Left lung (tissue), 14 donors: Measurements from ENCODE around the gene EEA1. TPM values are rescaled to one million over a fixed set of nuclear protein-coding genes. Genes with fewer than 3 reads are reported as not detected.
A peak's percentile ranks its signal among the peaks of the same experiment; 100 is the strongest.

ENCODE experiments used
- ATAC-seq: fragments of 200-7000 bp; cut with Tn5 transposase; one replicate; pipeline ENCODE4 v1.9.1; 2020; ENCODE audit warnings: moderate library complexity
- DNase-seq, 4 donors: peaks; one replicate each; pipeline ENCODE4 v3.0.0-alpha.2; 2013 to 2020
- H3K27ac ChIP-seq, 2 donors: fragments of 200-600 bp; sonication (generic) in 1 of 2; one replicate each; pipeline versions ENCODE4 v1.5.0 to v1.8.0; 2020 to 2021
- H3K27me3 ChIP-seq, 2 donors: fragments of 200-600 bp; sonication (generic) in 1 of 2; one replicate each; pipeline versions ENCODE4 v1.5.0 to v1.8.0; 2020 to 2021
- H3K36me3 ChIP-seq, 2 donors: fragments of 200-600 bp; sonication (generic) in 1 of 2; one replicate each; pipeline versions ENCODE4 v1.5.0 to v1.8.0; 2020 to 2021
- H3K4me1 ChIP-seq, 2 donors: fragments of 200-600 bp; one replicate each; pipeline ENCODE4 v1.8.0; 2021
- H3K4me3 ChIP-seq, 2 donors: fragments of 200-600 bp; sonication (generic) in 1 of 2; one replicate each; pipeline versions ENCODE4 v1.5.0 to v1.8.0; 2020 to 2021; ENCODE audit warnings: mild to moderate bottlenecking in 1 of 2
- H3K9me3 ChIP-seq, 2 donors: fragments of 200-600 bp; sonication (generic) in 1 of 2; one replicate each; pipeline versions ENCODE4 v1.5.0 to v1.8.0; 2020 to 2021
- CTCF ChIP-seq, 2 donors: fragments of 200-600 bp; sonication (generic) in 1 of 2; IDR thresholded peaks; one replicate each; pipeline versions ENCODE4 v1.5.0 to v1.8.0; 2021; ENCODE audit warnings: antibody characterized with exemption in 2 of 2
- intact Hi-C, 2 donors: fragments of 100-400 bp; cut with DNase I; formaldehyde crosslinking; loops; one replicate each; pipeline versions ENCODE4 v1.11.2 to v1.14.2; 2022
- long read RNA-seq, 12 donors: library from polyadenylated mRNA in 2 of 12; unstranded in 2 of 12; transcript quantifications; one replicate each; pipeline ENCODE4 v2.0.0 and lab custom pipeline, GENCODE V29; 2019 to 2026
- polyA plus RNA-seq, 6 donors: library from polyadenylated mRNA; unstranded; fragments of 120-200 nt; gene quantifications; one replicate each; pipeline ENCODE4 v1.2.1, GENCODE V29; 2013; ENCODE audit not compliant: insufficient read length in 6 of 6
- total RNA-seq, 2 donors: library from RNA; stranded (reverse); fragmentation: NEBNext Ultra II Directional; extraction: Animal tissue kit (Norgen Biotek cat#: 25700); gene quantifications; one replicate each; pipeline ENCODE4 v1.2.1, GENCODE V29; 2021
- donor health status: DM: no; HTN: yes; CAD: no.
- donor health status: DM: no; HTN: no; CAD: no.

The EEA1 gene
- total RNA-seq (10 to 100 TPM; 32.2 to 34.6 TPM), polyA plus RNA-seq (10 to 100 TPM; 15.8 to 21.9 (median 18.8) TPM)
- long read RNA-seq, donor 1, result 0 reads
- long read RNA-seq, donor 2, result 0 reads
- long read RNA-seq, donor 3, result 0 reads
- long read RNA-seq, donor 4, partial matches to known transcripts, result 22 of 24 reads
- long read RNA-seq, donor 4, other reads (novel, unspliced or antisense), result 2 of 24 reads
- long read RNA-seq, donor 5, result 0 reads
- long read RNA-seq, donor 6, result 0 reads
- long read RNA-seq, donor 7, result 0 reads
- long read RNA-seq, donor 8, result 0 reads
- long read RNA-seq, donor 9, result 0 reads
- long read RNA-seq, donor 10, partial matches to known transcripts, result 14 of 14 reads
- long read RNA-seq, donor 10, other reads (novel, unspliced or antisense), result 0 of 14 reads
- long read RNA-seq, donor 11, partial matches to known transcripts, result 7 of 7 reads
- long read RNA-seq, donor 11, other reads (novel, unspliced or antisense), result 0 of 7 reads
- long read RNA-seq, donor 12, result 0 reads

- no peaks in the 10 kb centered on the region for H3K36me3 ChIP-seq
- peaks cover 0 to 38% of the 10 kb centered on the region in 2 donors for H3K4me1 ChIP-seq
- H3K27ac ChIP-seq, result peak within 1 kb of the TSS; percentile 98 to 99
- intact Hi-C loops, result no loop called here
- peak within 1 kb of the TSS; percentile 66 to 70 for H3K4me3 ChIP-seq
- peak; percentile 8 to 40 for TF ChIP-seq CTCF (IDR thresholded peaks at IDR 0.05)
- DNase-seq (peak; percentile 96 to 99 (median 99)), ATAC-seq (peak; percentile 95)
- H3K9me3 ChIP-seq, result no peaks in the 10 kb centered on the region
- no peaks in the 10 kb centered on the region for H3K27me3 ChIP-seq
These were observed at the start of gene EEA1 for GRCh38 chr12:92928962-92929915. TSS of gene EEA1 (minus strand) at chr12:92929295. CDS start at chr12:92929066, 229 bp downstream.

GRCh38 chr12:92978607-92979006 is 49.5 kb upstream of the EEA1 start:
- H3K36me3 ChIP-seq, result no peaks in the 10 kb centered on the region
- peaks cover 0 to 7% of the 10 kb centered on the region in 2 donors for H3K4me1 ChIP-seq
- H3K9me3 ChIP-seq, result peaks cover 0 to 25% of the 10 kb centered on the region in 2 donors
- H3K27me3 ChIP-seq, result no peaks in the 10 kb centered on the region
- no peak overlapping the region for H3K27ac ChIP-seq
- intact Hi-C loops, result no loop called here
- no peak for TF ChIP-seq CTCF (IDR thresholded peaks at IDR 0.05)
- ATAC-seq, result no peak
- no peak for DNase-seq
- no peak overlapping the region for H3K4me3 ChIP-seq

- ATAC-seq (no peak), DNase-seq (no peak)
- no peaks in the 10 kb centered on the region for H3K27me3 ChIP-seq
- H3K4me1 ChIP-seq, result peaks cover 0 to 19% of the 10 kb centered on the region in 2 donors
- no peak overlapping the region for H3K27ac ChIP-seq
- H3K36me3 ChIP-seq, result no peaks in the 10 kb centered on the region
- no peak for TF ChIP-seq CTCF (IDR thresholded peaks at IDR 0.05)
- intact Hi-C loops, result no loop called here
- H3K4me3 ChIP-seq, result no peak overlapping the region
- peaks cover 0 to 25% of the 10 kb centered on the region in 2 donors for H3K9me3 ChIP-seq
These were observed 48.2 kb upstream of the EEA1 start for GRCh38 chr12:92977326-92977725.

GRCh38 chr12:92974759-92975158 is 45.7 kb upstream of the EEA1 start:
- no peak for TF ChIP-seq CTCF (IDR thresholded peaks at IDR 0.05)
- H3K4me1 ChIP-seq, result peaks cover 0 to 38% of the 10 kb centered on the region in 2 donors
- no peak for DNase-seq
- ATAC-seq, result no peak
- no peak overlapping the region for H3K4me3 ChIP-seq
- H3K27me3 ChIP-seq, result no peaks in the 10 kb centered on the region
- intact Hi-C loops, result no loop called here
- no peak overlapping the region for H3K27ac ChIP-seq
- H3K36me3 ChIP-seq, result no peaks in the 10 kb centered on the region
- H3K9me3 ChIP-seq, result peaks cover 0 to 8% of the 10 kb centered on the region in 2 donors
